ENCODE measurements around the gene SPAG17. TPM values are rescaled to one million over a fixed set of nuclear protein-coding genes. Genes with fewer than 3 reads are reported as not detected.
A peak's percentile ranks its signal among the peaks of the same experiment; 100 is the strongest.

Gene SPAG17
- total RNA-seq, 1 donor from 2014 or later, result not detected

DNA sequence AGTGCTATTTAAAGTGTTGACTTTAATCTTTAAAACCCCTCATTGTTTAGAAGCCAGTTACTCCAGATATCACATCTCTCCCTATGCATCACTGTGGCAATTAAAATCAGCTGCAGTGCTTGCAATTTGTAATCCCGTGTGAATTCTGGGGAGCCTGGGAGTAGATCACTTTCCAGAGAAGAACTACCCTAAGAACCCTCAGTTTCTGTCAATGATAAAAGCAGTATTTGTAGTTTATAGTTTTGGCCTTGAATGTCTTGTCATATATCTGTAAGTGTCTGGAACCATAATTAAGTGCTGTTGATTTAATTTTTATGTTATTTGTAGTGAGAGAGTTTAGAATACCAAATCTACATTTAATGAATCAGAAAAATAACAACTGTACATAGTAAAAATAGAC, 5.5 kb upstream of the SPAG17 start:
- Histone ChIP-seq H3K27me3 (ENCODE audit: low read depth) (peaks cover 4% of the 10 kb centered on the region), H3K27ac (replicated peaks) (no peak overlapping the region), H3K9me3 (replicated peaks) (peaks cover 23% of the 10 kb centered on the region), H3K36me3 (no peaks in the 10 kb centered on the region), H3K4me1 (no peaks in the 10 kb centered on the region), H3K4me3 (no peak overlapping the region)
- intact Hi-C loops (cut with micrococcal nuclease), result no loop called here
- TF ChIP-seq, protein P1, sequence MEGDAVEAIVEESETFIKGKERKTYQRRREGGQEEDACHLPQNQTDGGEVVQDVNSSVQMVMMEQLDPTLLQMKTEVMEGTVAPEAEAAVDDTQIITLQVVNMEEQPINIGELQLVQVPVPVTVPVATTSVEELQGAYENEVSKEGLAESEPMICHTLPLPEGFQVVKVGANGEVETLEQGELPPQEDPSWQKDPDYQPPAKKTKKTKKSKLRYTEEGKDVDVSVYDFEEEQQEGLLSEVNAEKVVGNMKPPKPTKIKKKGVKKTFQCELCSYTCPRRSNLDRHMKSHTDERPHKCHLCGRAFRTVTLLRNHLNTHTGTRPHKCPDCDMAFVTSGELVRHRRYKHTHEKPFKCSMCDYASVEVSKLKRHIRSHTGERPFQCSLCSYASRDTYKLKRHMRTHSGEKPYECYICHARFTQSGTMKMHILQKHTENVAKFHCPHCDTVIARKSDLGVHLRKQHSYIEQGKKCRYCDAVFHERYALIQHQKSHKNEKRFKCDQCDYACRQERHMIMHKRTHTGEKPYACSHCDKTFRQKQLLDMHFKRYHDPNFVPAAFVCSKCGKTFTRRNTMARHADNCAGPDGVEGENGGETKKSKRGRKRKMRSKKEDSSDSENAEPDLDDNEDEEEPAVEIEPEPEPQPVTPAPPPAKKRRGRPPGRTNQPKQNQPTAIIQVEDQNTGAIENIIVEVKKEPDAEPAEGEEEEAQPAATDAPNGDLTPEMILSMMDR (IDR thresholded peaks at IDR 0.05; ENCODE audit: borderline replicate concordance), result no peak
- no peak for DNase-seq

DNA sequence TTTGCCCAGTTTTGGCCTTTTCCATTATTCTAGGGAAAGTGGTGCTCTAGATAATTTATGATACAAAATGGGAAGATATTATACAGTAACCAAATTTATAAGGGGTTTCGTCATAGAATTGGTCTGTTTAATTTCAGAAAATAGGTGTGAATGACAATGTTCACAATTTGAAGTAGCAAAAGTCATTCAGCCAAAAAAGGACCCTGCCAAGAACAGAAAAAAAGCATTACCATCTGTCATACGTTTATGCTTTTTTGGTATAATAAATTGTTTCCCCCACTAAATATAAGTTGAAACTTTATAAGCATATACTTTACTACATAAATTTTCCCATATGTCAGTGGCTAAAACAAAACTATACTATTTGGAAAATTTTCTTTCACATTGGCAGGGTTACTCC, 4.5 kb upstream of the SPAG17 start:
- H3K4me3 ChIP-seq, result no peak overlapping the region
- no peak overlapping the region for H3K27ac ChIP-seq (replicated peaks)
- no peaks in the 10 kb centered on the region for H3K36me3 ChIP-seq
- H3K4me1 ChIP-seq, result peaks cover 7% of the 10 kb centered on the region
- TF ChIP-seq, protein P1 (IDR thresholded peaks at IDR 0.05; ENCODE audit: borderline replicate concordance), result no peak
- no peak for DNase-seq
- intact Hi-C loops (cut with micrococcal nuclease), result no loop called here
- H3K9me3 ChIP-seq (replicated peaks), result peaks cover 23% of the 10 kb centered on the region
- peaks cover 13% of the 10 kb centered on the region for H3K27me3 ChIP-seq (ENCODE audit: low read depth)

DNA sequence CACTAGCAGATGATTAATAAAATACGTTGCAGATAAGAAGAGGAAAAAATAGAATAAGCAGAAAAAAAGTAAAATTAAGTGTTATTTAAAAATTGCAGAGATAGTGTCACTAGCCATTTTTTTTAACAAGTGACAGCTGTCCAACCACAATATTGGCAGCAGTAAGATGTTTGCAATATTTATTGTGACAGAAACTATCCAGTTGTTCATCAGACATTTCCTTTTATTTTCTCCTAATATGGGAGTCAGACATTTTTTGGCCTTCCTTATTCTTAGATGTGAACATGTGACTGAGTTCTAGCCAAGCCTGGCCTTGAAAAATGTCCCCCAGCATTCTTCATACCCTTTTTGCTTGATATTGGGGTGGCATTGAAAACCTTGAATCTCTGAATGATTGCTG, 3.4 kb upstream of the SPAG17 start:
- H3K36me3 ChIP-seq, result no peaks in the 10 kb centered on the region
- DNase-seq, result no peak
- TF ChIP-seq, protein P1 (IDR thresholded peaks at IDR 0.05; ENCODE audit: borderline replicate concordance), result no peak
- H3K27ac ChIP-seq (replicated peaks), result no peak overlapping the region
- peaks cover 7% of the 10 kb centered on the region for H3K4me1 ChIP-seq
- peaks cover 13% of the 10 kb centered on the region for H3K27me3 ChIP-seq (ENCODE audit: low read depth)
- intact Hi-C loops (cut with micrococcal nuclease), result no loop called here
- H3K9me3 ChIP-seq (replicated peaks), result peaks cover 22% of the 10 kb centered on the region
- H3K4me3 ChIP-seq, result no peak overlapping the region

DNA sequence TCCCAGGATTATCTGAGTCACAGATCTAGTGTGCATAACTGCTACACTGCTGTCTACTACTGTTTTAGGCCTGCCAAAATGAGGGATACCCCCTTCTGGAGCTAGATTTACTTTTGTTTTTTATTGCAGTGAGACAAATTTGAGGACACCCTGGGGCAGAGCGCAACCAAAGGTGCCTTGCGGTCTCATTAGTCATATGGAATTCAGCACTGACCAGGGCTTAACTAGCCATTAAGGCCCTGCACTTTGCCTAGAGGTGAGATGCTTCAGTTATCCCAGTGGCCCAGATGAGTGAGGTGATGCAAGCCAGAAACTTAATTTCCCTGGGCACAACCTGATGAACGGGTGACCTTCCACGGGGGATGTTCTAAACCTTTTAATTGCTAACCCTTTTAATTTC, 998 bp upstream of the SPAG17 start:
- intact Hi-C loops (cut with micrococcal nuclease), result no loop called here
- TF ChIP-seq, protein P1 (IDR thresholded peaks at IDR 0.05; ENCODE audit: borderline replicate concordance), result no peak
- Histone ChIP-seq H3K27me3 (ENCODE audit: low read depth) (peaks cover 13% of the 10 kb centered on the region), H3K27ac (replicated peaks) (no peak overlapping the region), H3K4me3 (no peak overlapping the region), H3K4me1 (peaks cover 7% of the 10 kb centered on the region), H3K9me3 (replicated peaks) (peaks cover 4% of the 10 kb centered on the region), H3K36me3 (no peaks in the 10 kb centered on the region)
- no peak for DNase-seq

DNA sequence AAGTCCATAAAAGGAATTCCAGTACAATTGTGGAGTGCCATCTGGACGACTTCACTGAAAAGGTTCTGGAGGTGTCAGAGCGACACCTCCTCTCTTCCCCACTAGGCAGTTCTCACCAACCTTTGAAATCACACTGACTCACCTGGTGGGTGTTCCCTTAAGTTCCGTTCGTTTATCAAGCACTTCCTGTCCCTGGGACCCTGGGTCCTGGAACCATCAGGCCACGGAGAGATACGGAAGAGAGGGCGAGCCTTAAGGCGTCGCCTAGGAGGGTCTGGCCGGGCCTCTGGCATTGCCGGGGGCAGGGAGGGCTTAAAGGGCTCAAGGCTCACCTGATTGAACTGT, 317 bp downstream of the SPAG17 start:
- Histone ChIP-seq H3K27me3 (ENCODE audit: low read depth) (peaks cover 13% of the 10 kb centered on the region), H3K4me3 (peak overlapping the region; percentile 59), H3K9me3 (replicated peaks) (peaks cover 4% of the 10 kb centered on the region), H3K27ac (replicated peaks) (no peak overlapping the region), H3K36me3 (no peaks in the 10 kb centered on the region), H3K4me1 (peaks cover 7% of the 10 kb centered on the region)
- no peak for DNase-seq
- TF ChIP-seq, protein P1 (IDR thresholded peaks at IDR 0.05; ENCODE audit: borderline replicate concordance), result no peak
- intact Hi-C loops (cut with micrococcal nuclease), result no loop called here

DNA sequence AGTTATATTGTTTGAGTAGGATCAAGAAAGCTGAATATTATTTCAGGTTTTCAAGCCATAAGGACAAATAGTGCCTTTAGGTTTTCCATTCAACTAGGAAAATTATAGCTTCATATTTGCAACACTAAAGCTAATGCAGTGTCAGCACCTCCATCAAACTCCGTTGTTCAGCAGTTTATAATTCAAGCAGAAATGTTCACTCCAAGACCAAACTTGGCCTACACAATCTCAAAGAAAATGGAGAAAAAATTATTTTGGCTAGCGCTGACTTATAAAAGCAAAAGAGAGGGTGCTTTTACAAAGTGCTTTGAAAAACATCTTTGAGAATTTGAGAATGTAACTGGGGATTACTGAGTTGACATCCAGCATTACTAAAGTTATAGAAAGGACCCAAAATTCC, 1.4 kb downstream of the SPAG17 start:
- peaks cover 13% of the 10 kb centered on the region for H3K27me3 ChIP-seq (ENCODE audit: low read depth)
- no peaks in the 10 kb centered on the region for H3K36me3 ChIP-seq
- no peak overlapping the region for H3K4me3 ChIP-seq
- intact Hi-C loops (cut with micrococcal nuclease), result no loop called here
- no peak overlapping the region for H3K27ac ChIP-seq (replicated peaks)
- H3K4me1 ChIP-seq, result peaks cover 7% of the 10 kb centered on the region
- no peak for DNase-seq
- peaks cover 4% of the 10 kb centered on the region for H3K9me3 ChIP-seq (replicated peaks)
- TF ChIP-seq, protein P1 (IDR thresholded peaks at IDR 0.05; ENCODE audit: borderline replicate concordance), result no peak
